Pons (tissue), 1 donor: ENCODE data around the gene SLC6A6.
A peak's percentile ranks its signal among the peaks of the same experiment; 100 is the strongest.
"Not testable (repeated sequence)": the region's sequence is repeated elsewhere in the genome, so short reads cannot be mapped to it uniquely, and the experiment has no call there.

ENCODE experiments used
- DNase-seq: peaks from one replicate; pipeline ENCODE4 v3.0.0-alpha.2; 2016; ENCODE audit warnings: low spot score

Gene SLC6A6

DNA sequence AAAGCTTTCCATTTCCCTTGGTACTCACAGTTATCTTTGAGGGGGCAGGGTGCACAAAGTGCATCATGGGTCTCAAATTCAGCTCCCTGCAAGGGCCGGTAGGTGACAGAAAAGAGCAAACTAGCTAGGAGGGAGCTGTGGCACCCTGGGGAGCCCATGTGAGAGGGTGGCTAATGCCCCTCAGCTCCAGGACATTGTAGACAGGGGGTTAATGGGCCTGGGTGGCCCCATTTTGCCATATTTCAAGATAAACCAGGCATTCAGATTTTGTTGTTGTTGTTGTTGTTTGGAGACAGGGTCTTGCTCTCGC is 3.7 kb upstream of the SLC6A6 start:
- DNase-seq: no peak

DNA sequence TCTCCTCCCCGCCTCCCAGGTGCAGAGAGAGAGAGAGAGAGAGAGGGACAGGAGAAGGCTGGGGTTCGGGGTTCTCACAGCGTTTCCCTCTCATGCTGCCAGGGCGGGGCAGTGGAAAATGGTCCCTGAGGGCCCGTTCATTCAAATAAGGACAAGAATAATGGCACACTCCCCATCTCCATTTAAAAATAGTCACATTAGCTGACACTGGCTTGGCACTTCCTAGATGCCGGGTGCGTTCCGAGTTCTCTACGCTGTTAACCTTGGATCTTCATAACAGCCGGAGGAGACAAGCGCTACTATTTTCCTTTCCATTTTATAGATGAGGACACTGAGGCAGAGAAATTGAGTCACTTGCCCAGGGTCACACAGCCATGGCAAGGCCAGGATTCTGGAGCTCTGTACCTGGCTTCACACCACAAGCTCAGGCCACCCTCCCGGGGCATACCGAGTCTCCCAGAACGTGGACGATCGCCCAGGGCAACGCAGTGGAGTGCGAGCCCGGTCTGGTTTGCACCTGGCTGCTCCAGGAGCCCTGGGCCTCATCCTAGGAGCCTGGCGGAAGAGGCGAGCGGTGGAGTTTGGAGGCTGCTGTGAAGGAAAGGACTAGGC is 608 bp upstream of the SLC6A6 start:
- DNase-seq: no peak

DNA sequence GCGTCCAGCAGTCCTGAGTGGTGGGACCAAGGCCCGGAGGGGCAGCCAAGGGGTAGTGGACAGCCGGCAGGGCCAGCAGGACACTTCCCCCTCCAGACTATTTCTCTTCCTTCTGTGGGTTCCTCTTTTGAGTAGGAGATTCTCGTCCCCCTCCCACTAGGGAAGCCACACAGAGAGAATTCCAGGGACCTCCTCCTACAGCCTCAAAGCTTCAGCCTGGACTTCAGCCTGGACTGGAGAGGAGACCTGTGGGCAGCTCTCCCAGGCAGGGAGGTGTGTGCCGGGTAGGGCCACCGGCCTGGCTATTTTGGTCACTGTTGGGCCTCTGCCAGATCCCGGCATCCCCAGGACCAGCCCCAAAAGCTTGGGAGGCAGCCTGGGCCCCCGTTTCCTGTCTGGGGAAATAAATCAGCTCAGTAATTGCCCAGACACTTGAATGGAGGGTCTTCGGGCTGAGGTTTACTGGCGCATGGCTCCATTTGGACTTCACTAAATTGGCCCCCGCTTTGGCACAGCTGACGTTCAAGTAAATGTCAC is 1.3 kb downstream of the SLC6A6 start:
- DNase-seq: peak; percentile 59

GRCh38 chr3:14404186-14404585 is 1.8 kb downstream of the SLC6A6 start:
- no peak for DNase-seq

GRCh38 chr3:14404631-14405359 is 2.4 kb downstream of the SLC6A6 start:
- no peak for DNase-seq

DNA sequence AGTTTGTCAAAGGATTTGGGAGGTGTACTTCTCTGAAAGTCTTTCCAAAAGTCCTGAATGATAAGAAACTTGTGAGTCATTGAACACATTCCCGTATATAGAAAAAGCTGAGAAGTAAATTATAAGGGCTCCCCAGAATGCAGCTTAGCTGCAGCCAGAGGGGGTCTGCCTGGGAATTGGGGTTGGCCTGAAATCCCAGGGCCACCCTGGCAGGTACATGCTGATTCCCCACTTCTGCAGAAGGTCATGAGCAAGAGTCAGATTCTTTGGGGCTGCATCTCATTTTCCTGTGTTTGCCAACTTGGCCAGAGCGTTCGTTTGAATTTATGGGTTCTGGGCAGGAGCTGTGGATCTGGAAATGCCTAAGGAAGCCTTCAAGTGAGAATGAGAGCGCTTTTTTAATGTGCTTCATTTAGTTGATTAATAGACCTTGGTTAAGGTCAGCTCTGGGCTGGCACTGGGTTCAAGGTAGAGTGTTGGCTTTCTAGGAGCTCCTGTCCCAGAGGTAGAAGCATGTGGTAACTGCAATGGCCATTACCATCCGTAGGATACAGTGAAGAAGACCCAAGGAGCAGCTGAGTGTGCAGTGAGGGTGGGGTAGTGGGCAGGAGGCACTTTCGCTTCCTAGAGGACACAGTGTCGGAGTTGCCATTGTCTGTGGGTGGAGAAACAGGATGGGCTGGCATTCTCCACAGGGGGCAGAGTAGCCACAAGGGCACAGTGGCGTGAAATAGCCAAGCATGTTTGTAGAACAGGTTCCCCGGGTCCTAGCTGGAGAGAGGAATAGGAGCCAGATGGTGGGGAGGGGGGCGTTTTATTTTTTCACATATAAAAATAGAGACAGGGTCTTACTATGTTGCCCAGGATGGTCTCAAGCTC is 3.2 kb downstream of the SLC6A6 start:
- no peak for DNase-seq

DNA sequence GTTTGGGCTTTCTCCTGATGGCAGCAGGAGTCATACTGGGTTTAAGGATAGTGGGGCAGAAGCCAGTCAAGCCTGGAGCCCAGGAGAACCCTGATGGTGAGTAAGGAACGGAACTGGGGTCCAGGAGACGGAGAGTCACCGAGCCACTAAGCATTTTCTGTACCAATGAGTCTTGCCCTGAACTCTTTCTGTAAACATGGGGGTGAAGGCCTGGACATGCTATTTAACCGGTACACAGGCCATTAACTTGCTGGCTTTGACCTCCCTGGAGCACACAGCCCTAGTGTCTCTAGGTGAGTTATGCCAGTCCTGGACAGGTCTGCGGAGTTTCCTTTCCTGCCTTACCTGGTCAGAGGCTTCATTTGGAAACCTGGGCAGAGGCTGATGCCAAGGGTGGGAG is 3.9 kb downstream of the SLC6A6 start:
- no peak for DNase-seq

GRCh38 chr3:14406766-14407165 is 4.4 kb downstream of the SLC6A6 start:
- no peak for DNase-seq

DNA sequence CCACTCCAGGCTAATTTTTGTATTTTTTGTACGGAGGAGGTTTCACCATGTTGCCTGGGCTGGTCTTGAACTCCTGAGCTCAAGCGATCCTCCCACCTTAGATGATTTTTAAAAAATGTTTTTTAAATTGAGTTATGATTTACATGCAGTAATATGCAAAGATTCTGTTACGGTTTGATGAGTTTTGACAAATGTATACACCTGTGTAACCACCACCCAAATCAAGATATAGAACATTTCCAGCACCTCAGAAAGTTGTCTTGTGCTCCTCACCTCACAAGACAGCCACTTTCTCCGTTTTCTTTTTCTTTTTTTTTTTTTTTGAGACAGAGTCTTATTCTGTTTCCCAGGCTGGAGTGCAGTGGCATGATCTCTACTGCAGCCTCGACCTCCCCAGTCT is 4.8 kb downstream of the SLC6A6 start:
- DNase-seq: no peak

DNA sequence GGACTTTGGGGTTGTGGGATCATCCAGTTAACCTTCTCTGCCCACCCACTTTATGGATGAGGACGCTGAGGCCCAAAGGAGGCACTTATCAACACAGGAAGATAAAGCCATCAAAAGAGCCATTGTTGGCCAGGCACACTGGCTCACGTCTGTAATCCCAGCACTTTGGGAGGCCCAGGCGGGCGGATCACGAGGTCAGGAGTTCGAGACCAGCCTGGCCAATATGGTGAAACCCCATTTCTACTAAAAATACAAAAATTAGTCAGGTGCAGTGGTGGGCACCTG is 7.3 kb downstream of the SLC6A6 start:
- not testable (repeated sequence) for DNase-seq

- no peak for DNase-seq
Observed at GRCh38 chr3:14410106-14410502, 7.7 kb downstream of the SLC6A6 start.

DNA sequence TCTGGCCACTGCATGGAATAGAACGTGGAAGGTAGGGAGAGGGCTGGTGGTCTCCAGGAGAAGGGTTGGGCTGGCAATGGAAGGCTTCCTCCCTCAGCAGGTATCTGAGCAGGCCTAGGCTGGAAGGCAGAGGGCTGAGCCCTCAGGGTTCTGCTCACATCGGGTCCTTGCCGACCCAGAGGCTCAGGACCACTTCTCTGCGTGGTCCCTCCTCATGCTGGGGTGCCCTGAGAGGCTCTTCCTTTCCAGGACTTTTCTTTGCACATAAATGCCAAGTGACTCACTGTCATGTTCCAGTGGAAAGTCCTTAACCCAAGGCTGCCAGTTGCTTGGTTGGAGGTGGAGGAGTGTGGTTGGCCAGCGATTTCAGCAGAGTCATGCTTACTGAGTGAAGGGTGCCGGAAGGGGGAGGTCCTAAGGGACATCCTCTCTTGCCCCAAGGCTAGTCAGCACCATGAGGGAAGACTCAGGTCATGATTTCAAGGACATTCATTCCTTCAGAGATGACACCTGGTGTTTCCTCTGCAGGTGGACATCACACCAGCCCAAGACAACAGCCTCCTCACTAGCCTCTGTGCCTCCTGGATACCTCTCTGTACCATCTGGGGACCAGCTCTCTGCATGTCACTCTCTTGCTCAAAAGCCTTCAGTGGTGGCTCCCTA is 8.2 kb downstream of the SLC6A6 start:
- DNase-seq: no peak

DNA sequence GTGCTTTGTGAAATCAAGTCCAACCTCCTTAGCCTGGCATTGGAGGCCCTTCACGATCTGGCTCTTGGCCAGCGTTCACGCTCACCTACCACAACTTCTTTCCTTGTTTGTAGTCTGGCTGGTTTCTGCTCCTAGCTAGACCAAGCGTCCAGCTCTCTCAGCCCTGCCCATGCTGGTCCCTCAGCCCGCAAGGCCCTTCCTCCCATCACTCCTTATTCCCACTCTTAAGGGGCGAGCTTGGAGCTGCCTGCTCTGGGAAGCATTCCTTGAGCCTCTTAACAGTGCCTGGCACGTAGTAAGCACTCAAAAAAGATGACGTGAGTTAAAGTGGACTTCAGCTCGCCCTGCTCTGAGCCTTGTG is 8.7 kb downstream of the SLC6A6 start:
- no peak for DNase-seq

GRCh38 chr3:14411988-14412387 is 9.6 kb downstream of the SLC6A6 start:
- DNase-seq: no peak

DNA sequence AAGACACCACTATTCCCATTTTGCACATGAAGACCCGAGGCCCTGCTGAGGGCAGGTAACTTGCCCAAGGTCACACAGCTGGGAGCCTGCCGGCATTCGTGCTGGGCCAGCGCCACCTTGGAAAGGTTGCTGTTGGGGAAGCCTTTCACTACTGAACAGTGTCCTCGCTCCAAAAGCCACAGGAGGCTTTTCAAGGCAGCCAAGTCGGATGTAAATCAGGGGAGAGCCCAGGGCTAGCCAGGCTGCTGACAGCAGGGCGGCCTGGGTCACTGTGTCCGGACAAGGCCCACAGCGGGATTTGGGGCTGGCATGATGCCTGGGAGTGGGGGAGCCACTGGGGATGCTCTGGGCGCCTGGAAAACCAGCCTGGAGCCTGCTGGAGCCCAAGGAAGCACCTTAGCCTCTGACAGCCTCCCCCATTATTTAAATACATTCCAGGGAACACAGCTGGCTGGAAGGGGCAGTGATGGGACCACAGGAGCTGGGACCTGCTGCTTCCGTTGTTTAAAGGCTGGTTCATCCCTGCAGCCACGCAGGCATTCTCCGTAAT is 10.5 kb downstream of the SLC6A6 start:
- DNase-seq: no peak

- no peak for DNase-seq
Observed at GRCh38 chr3:14413381-14414071, 11.1 kb downstream of the SLC6A6 start.

DNA sequence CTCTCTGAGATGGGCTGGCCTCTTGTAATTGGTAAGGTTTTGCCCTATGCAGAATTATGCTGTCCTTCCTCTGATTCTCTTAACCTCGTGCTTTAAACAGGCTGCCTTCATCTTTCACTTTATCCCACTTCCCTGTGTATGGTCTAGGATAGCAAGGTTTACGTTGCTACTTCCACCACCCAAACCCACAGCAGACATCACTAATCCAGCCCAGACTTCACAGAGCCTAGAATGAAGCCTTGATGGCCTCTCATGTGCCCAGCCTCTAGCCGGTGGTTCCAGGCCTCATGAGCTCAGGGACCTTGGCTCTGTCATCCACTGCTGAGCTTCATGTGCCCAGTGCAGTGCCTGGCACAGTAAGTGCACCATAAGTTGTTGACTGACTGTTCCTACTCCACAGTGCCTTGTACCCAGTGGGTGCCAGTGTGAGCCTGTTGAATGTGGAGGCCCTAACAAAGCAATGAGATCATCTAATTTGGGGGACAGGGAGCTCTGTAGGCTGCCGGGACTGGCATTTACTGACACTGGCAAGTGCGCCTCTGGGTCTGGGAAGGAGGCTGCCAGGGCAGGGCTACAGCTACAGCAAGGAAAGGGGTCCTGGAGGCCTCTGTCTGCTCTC is 12.5 kb downstream of the SLC6A6 start:
- DNase-seq: no peak

DNA sequence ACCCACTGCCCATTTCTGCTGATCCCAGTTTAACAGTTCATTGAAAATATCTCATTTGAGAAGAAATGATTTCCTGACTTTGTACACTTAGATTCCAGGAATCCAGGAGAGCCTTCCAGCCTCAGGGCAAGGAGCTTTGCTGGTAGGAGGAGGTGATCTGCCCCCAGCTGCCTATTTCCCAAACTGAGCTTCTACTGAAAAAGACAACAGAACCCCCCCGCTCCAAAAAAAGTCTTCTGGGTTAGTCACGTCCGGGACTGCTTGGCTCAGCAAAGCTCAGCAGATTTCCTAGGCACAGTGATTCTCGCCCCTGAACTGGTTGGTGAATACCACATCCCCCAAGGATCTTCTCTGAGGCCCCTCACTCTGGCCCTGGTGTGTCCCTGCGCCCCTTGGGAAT is 13.1 kb downstream of the SLC6A6 start:
- no peak for DNase-seq

- DNase-seq: no peak
Observed at GRCh38 chr3:14416453-14416852, 14.0 kb downstream of the SLC6A6 start.

DNA sequence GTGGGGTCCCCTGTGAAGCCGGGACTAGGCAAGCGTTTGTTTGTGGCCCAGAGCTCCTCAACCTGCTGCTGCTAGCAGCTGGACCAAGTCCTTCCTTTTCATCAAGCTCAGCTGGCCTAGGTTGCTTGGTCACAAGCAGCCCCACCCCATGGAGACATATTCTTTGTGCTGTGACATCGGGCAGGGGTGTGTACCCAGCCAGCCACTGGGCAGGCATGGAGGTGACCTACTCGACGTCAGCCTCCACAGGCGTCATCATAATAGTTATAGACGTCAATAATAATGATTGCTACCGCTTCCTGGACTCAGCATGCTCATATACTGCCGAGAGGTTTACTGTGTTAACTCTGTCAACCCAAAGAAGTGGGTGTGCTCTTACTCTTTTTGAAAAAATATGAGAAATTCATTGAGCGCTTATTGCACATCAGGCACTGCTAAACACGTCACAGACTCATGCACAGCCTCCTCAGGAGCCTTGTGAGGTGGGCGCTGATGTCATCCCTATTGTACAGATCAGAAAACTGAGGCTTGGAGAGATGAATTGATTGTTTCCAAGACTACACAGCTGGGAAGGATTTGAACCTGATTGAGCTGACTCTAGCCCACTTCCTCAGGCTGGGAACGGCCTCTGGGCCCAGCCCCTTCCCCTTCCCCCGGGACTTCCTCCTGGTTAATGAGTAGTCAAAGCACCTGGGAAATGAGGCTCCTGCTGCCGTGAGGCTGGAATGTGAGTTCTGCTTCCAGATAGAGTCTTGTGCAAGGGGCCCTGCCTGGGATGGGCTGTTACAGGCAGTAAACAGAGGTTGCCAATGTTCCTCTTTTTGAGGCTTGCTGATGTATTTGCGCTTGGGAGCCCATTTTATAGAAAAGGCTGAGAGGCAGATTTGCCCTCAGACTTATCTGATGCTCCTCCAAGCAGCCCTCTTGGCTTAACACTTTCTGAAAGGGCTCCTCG is 16.2 kb downstream of the SLC6A6 start:
- DNase-seq: no peak
